GM23338 (cell line): ENCODE measurements around the gene CCDC169. TPM values are rescaled to one million over a fixed set of nuclear protein-coding genes. Genes with fewer than 3 reads are reported as not detected.

Experiments used
- ATAC-seq: fragments of 200-7000 bp; cut with Tn5 transposase; 3 replicates; pipeline ENCODE4 v1.9.1; 2020
- DNase-seq: peaks from one replicate; pipeline ENCODE4 v3.0.0-alpha.2; 2015; ENCODE audit warnings: low spot score
- H2AFZ ChIP-seq: fragments of 200-600 bp; sonication (generic); 2 replicates; pipeline ENCODE4 v1.8.0; 2016; ENCODE audit warnings: antibody characterized with exemption, mild to moderate bottlenecking, moderate library complexity
- H3F3A ChIP-seq: fragments of 200-600 bp; sonication (generic); replicated peaks from 2 replicates; pipeline ENCODE4 v1.8.0; 2017; ENCODE audit warnings: antibody characterized with exemption, mixed run types, low read depth
- H3K27ac ChIP-seq: fragments of 200-600 bp; sonication (generic); 2 replicates; pipeline ENCODE4 v1.6.1; 2016; ENCODE audit warnings: low read depth
- H3K27me3 ChIP-seq: fragments of 200-600 bp; sonication (generic); 2 replicates; pipeline ENCODE4 v1.8.0; 2016; ENCODE audit warnings: mild to moderate bottlenecking, mixed run types, moderate library complexity; ENCODE audit not compliant: insufficient read depth
- H3K36me3 ChIP-seq: fragments of 200-600 bp; sonication (generic); 2 replicates; pipeline ENCODE4 v1.8.0; 2016; ENCODE audit warnings: mild to moderate bottlenecking; ENCODE audit not compliant: insufficient read depth
- H3K4me1 ChIP-seq: fragments of 200-600 bp; sonication (generic); 2 replicates; pipeline ENCODE4 v1.8.0; 2016; ENCODE audit warnings: mild to moderate bottlenecking, moderate library complexity; ENCODE audit not compliant: insufficient read depth
- H3K4me2 ChIP-seq: fragments of 200-600 bp; sonication (generic); 2 replicates; pipeline ENCODE4 v1.7.1; 2017; ENCODE audit warnings: mixed run types
- H3K4me3 ChIP-seq: fragments of 200-600 bp; sonication (generic); 2 replicates; pipeline ENCODE4 v1.6.1; 2016; ENCODE audit warnings: mixed run types
- H3K79me2 ChIP-seq: fragments of 200-600 bp; sonication (generic); replicated peaks from 2 replicates; pipeline ENCODE4 v1.8.0; 2017; ENCODE audit warnings: mild to moderate bottlenecking; ENCODE audit not compliant: insufficient read depth
- H3K9me2 ChIP-seq: fragments of 200-600 bp; sonication (generic); 2 replicates; pipeline ENCODE4 v1.8.0; 2017; ENCODE audit not compliant: insufficient read depth
- H4K20me1 ChIP-seq: fragments of 200-600 bp; sonication (generic); replicated peaks from 2 replicates; pipeline ENCODE4 v1.8.0; 2017; ENCODE audit warnings: mild to moderate bottlenecking; ENCODE audit not compliant: insufficient read depth
- H3K27ac Mint-ChIP-seq: 2 replicates; pipeline ENCODE4 v1.8.0; 2020; ENCODE audit warnings: inconsistent platforms, mild to moderate bottlenecking, moderate library complexity, mixed read lengths
- H3K27me3 Mint-ChIP-seq: 3 replicates; pipeline ENCODE4 v1.8.0; 2022; ENCODE audit warnings: low read depth, mild to moderate bottlenecking, moderate library complexity, mixed read lengths, inconsistent platforms; ENCODE audit not compliant: insufficient read depth, poor library complexity
- H3K36me3 Mint-ChIP-seq: 3 replicates; pipeline ENCODE4 v1.8.0; 2021; ENCODE audit warnings: low read depth, mild to moderate bottlenecking, inconsistent platforms, moderate library complexity, mixed read lengths
- H3K4me1 Mint-ChIP-seq: 3 replicates; pipeline ENCODE4 v1.8.0; 2020; ENCODE audit warnings: mild to moderate bottlenecking, inconsistent platforms, mixed read lengths
- H3K4me3 Mint-ChIP-seq: 3 replicates; pipeline ENCODE4 v1.8.0; 2021; ENCODE audit warnings: moderate library complexity, mild to moderate bottlenecking, inconsistent platforms, mixed read lengths
- H3K9me3 Mint-ChIP-seq: 3 replicates; pipeline ENCODE4 v1.8.0; 2020; ENCODE audit warnings: moderate library complexity, mild to moderate bottlenecking, inconsistent platforms, mixed read lengths
- CREB1 ChIP-seq: fragments of 250-450 bp; sonication (Bioruptor Pico); IDR thresholded peaks from 2 replicates; pipeline ENCODE4 v1.5.0; 2020; ENCODE audit warnings: low read depth, mild to moderate bottlenecking, moderate library complexity
- EZH2 ChIP-seq: fragments of 200-600 bp; sonication (generic); IDR thresholded peaks from one replicate; pipeline ENCODE4 v1.8.0; 2017; ENCODE audit warnings: antibody characterized with exemption, mild to moderate bottlenecking, low read depth; ENCODE audit not compliant: unreplicated experiment
- EZH2phosphoT487 ChIP-seq: fragments of 200-600 bp; sonication (generic); IDR thresholded peaks from one replicate; pipeline ENCODE4 v1.8.1; 2018; ENCODE audit warnings: antibody characterized with exemption; ENCODE audit not compliant: unreplicated experiment
- JUNB ChIP-seq: IDR thresholded peaks from one replicate; pipeline ENCODE4 v1.6.1; 2016; ENCODE audit warnings: antibody characterized with exemption; ENCODE audit not compliant: unreplicated experiment
- NANOG ChIP-seq: IDR thresholded peaks from 2 replicates; pipeline ENCODE4 v1.6.1; 2016; ENCODE audit warnings: antibody characterized with exemption, borderline replicate concordance
- POLR2AphosphoS5 ChIP-seq: IDR thresholded peaks from 2 replicates; pipeline ENCODE4 v1.6.1; 2016; ENCODE audit warnings: antibody characterized with exemption, low read depth
- STAT1 ChIP-seq: IDR thresholded peaks from one replicate; pipeline ENCODE4 v1.6.1; 2016; ENCODE audit warnings: antibody characterized with exemption; ENCODE audit not compliant: unreplicated experiment
- ZNF114 ChIP-seq: fragments of 250-450 bp; sonication (Bioruptor Pico); IDR thresholded peaks from 2 replicates; pipeline ENCODE4 v1.5.0; 2020; ENCODE audit warnings: mild to moderate bottlenecking, moderate library complexity
- ZNF331 ChIP-seq: fragments of 250-450 bp; sonication (Bioruptor Pico); IDR thresholded peaks from 2 replicates; pipeline ENCODE4 v1.5.0; 2020; ENCODE audit warnings: low read depth, mild to moderate bottlenecking, moderate library complexity
- polyA plus RNA-seq: library from polyadenylated mRNA; unstranded; fragments of >200 nt; fragmentation: Nextera tagmentation; extraction: Ambion mirVana; gene quantifications from 2 replicates; pipeline ENCODE4 v1.2.1, GENCODE V29; 2016
- total RNA-seq: library from RNA; depleted of rRNA; stranded (reverse); fragments of >200 nt; shearing (Covaris generic); gene quantifications from 2 replicates; pipeline ENCODE4 v1.2.3, GENCODE V29; 2014
- TF ChIP-seq, protein P1 (sequence below): IDR thresholded peaks from 2 replicates; pipeline ENCODE4 v1.6.1; 2016; ENCODE audit warnings: antibody characterized with exemption
- TF ChIP-seq, protein P2 (sequence below), 2 experiments: fragments of 200-600 bp in 1 of 2; sonication (generic) in 1 of 2; conservative IDR thresholded peaks; 2 replicates each; pipeline versions ENCODE4 v1.5.1 to v1.6.1; 2016 to 2017; ENCODE audit warnings: antibody characterized with exemption in 2 of 2, low read depth in 2 of 2, mild to moderate bottlenecking in 2 of 2, moderate library complexity in 1 of 2
- TF ChIP-seq, protein P3 (sequence below): IDR thresholded peaks from one replicate; pipeline ENCODE4 v1.6.1; 2018; ENCODE audit warnings: antibody characterized with exemption; ENCODE audit not compliant: unreplicated experiment

Gene CCDC169
- total and polyA plus RNA-seq, 2 experiments from 2014 or later, result 48.5 to 61.2 TPM

DNA sequence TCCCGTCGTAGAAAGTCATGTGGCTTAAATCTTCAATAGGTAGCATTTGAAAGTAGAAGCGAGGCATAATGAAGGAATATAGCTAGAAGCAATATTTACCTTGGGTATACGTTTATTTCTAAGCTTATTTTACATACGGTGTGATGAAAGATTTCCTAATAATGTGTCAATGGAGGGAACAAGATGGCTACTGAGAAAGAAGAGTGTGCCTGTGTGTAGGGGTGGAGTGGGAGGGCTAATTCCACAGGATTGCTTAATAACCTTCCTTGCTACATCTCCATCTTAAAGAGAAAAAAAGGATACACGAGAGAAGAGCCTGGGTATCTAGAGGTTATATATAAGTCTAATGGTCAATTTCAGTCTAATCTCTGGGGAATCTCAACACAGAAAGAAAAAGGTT, 46.6 kb upstream of the CCDC169 start:
- no peaks in the 10 kb centered on the region for H3K27me3 ChIP-seq
- H4K20me1 ChIP-seq, result no peaks in the 10 kb centered on the region
- H3K36me3 ChIP-seq, result no peaks in the 10 kb centered on the region
- Mint-ChIP-seq H3K27me3 (peaks cover 19% of the 10 kb centered on the region), H3K9me3 (no peaks in the 10 kb centered on the region), H3K27ac (peak overlapping the region; percentile 10; the same call in 1 of the 2 replicates), H3K36me3 (no peaks in the 10 kb centered on the region), H3K4me1 (peaks cover 21% of the 10 kb centered on the region), H3K4me3 (peak overlapping the region; percentile 92)
- H3K9me2 ChIP-seq, result no peaks in the 10 kb centered on the region
- ATAC-seq, result no peak
- 0 out of 2 replicates have a peak overlapping the region, but pooled peaks have one; percentile 2 for H3K27ac ChIP-seq
- H3K4me3 ChIP-seq, result peak overlapping the region; percentile 58
- no peak overlapping the region for H2AFZ ChIP-seq
- H3K4me2 ChIP-seq, result peak overlapping the region; percentile 81
- peak; percentile 39 for DNase-seq
- peaks cover 37% of the 10 kb centered on the region for H3K4me1 ChIP-seq
- no peaks in the 10 kb centered on the region for H3F3A ChIP-seq
- TF ChIP-seq CREB1 (CRISPR knock-in tag), result no peak
- no peak for TF ChIP-seq ZNF114
- no peak for TF ChIP-seq EZH2
- TF ChIP-seq, protein P1, sequence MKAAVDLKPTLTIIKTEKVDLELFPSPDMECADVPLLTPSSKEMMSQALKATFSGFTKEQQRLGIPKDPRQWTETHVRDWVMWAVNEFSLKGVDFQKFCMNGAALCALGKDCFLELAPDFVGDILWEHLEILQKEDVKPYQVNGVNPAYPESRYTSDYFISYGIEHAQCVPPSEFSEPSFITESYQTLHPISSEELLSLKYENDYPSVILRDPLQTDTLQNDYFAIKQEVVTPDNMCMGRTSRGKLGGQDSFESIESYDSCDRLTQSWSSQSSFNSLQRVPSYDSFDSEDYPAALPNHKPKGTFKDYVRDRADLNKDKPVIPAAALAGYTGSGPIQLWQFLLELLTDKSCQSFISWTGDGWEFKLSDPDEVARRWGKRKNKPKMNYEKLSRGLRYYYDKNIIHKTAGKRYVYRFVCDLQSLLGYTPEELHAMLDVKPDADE, result no peak
- TF ChIP-seq EZH2phosphoT487, result no peak
- peaks cover 63% of the 10 kb centered on the region for H3K79me2 ChIP-seq

DNA sequence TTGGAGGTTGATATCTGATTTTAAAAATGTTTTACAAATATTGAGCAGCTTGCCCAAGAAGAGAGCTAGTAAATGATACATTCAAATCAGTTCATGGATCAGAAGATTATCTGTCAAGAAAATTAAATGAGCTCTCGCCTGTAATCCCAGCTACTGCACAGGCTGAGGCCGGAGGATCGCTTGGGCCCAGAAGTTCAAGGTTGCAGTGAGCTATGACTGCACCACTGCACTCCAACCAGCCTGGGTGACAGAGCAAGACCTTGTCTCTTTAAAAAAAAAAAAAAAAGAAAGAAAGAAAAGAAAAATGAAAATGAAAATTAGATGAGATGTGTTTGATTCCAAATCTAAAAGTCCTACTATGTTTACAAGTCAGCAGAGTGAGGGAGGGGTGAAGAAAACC, 46.2 kb upstream of the CCDC169 start:
- no peak overlapping the region for H3K27ac ChIP-seq
- H2AFZ ChIP-seq, result no peak overlapping the region
- no peaks in the 10 kb centered on the region for H3K27me3 ChIP-seq
- TF ChIP-seq, protein P2, sequence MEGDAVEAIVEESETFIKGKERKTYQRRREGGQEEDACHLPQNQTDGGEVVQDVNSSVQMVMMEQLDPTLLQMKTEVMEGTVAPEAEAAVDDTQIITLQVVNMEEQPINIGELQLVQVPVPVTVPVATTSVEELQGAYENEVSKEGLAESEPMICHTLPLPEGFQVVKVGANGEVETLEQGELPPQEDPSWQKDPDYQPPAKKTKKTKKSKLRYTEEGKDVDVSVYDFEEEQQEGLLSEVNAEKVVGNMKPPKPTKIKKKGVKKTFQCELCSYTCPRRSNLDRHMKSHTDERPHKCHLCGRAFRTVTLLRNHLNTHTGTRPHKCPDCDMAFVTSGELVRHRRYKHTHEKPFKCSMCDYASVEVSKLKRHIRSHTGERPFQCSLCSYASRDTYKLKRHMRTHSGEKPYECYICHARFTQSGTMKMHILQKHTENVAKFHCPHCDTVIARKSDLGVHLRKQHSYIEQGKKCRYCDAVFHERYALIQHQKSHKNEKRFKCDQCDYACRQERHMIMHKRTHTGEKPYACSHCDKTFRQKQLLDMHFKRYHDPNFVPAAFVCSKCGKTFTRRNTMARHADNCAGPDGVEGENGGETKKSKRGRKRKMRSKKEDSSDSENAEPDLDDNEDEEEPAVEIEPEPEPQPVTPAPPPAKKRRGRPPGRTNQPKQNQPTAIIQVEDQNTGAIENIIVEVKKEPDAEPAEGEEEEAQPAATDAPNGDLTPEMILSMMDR (conservative IDR thresholded peaks at IDR 0.05; ENCODE audit: low read depth in 2 of 2), result no peak
- TF ChIP-seq POLR2AphosphoS5, result no peak
- TF ChIP-seq ZNF331 (CRISPR knock-in tag), result no peak
- TF ChIP-seq NANOG, result no peak
- no peak for TF ChIP-seq ZNF114
- TF ChIP-seq EZH2, result no peak
- TF ChIP-seq CREB1 (CRISPR knock-in tag), result no peak
- TF ChIP-seq EZH2phosphoT487, result no peak
- TF ChIP-seq, protein P1, result no peak
- TF ChIP-seq, protein P3, sequence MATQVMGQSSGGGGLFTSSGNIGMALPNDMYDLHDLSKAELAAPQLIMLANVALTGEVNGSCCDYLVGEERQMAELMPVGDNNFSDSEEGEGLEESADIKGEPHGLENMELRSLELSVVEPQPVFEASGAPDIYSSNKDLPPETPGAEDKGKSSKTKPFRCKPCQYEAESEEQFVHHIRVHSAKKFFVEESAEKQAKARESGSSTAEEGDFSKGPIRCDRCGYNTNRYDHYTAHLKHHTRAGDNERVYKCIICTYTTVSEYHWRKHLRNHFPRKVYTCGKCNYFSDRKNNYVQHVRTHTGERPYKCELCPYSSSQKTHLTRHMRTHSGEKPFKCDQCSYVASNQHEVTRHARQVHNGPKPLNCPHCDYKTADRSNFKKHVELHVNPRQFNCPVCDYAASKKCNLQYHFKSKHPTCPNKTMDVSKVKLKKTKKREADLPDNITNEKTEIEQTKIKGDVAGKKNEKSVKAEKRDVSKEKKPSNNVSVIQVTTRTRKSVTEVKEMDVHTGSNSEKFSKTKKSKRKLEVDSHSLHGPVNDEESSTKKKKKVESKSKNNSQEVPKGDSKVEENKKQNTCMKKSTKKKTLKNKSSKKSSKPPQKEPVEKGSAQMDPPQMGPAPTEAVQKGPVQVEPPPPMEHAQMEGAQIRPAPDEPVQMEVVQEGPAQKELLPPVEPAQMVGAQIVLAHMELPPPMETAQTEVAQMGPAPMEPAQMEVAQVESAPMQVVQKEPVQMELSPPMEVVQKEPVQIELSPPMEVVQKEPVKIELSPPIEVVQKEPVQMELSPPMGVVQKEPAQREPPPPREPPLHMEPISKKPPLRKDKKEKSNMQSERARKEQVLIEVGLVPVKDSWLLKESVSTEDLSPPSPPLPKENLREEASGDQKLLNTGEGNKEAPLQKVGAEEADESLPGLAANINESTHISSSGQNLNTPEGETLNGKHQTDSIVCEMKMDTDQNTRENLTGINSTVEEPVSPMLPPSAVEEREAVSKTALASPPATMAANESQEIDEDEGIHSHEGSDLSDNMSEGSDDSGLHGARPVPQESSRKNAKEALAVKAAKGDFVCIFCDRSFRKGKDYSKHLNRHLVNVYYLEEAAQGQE, result no peak
- TF ChIP-seq JUNB, result no peak
- TF ChIP-seq STAT1, result no peak

More for the DNA sequence above, 46.2 kb upstream of the CCDC169 start:
- peaks cover 41% of the 10 kb centered on the region for H3K4me1 ChIP-seq
- peak overlapping the region; percentile 58; the same call in 1 of the 2 replicates for H3K4me3 ChIP-seq
- no peaks in the 10 kb centered on the region for H3F3A ChIP-seq
- no peaks in the 10 kb centered on the region for H3K9me2 ChIP-seq
- no peak for ATAC-seq
- peak overlapping the region; percentile 81 for H3K4me2 ChIP-seq
- no peaks in the 10 kb centered on the region for H3K36me3 ChIP-seq
- no peak for DNase-seq
- Mint-ChIP-seq H3K4me1 (peaks cover 24% of the 10 kb centered on the region), H3K27ac (0 out of 2 replicates have a peak overlapping the region, but pooled peaks have one; percentile 10), H3K36me3 (no peaks in the 10 kb centered on the region), H3K9me3 (no peaks in the 10 kb centered on the region), H3K4me3 (peak overlapping the region; percentile 92; the same call in 2 of the 3 replicates), H3K27me3 (peaks cover 19% of the 10 kb centered on the region)
- peaks cover 67% of the 10 kb centered on the region for H3K79me2 ChIP-seq
- no peaks in the 10 kb centered on the region for H4K20me1 ChIP-seq
